ENCODE results near the gene KBTBD12.
"Not testable (repeated sequence)": the region's sequence is repeated elsewhere in the genome, so short reads cannot be mapped to it uniquely, and the experiment has no call there.

Gene KBTBD12

GRCh38 chr3:127889976-127890650 is 24.9 kb upstream of the KBTBD12 start:
- Histone ChIP-seq H3K9me3 (ENCODE audit: control insufficient read depth, low read length) (no peaks in the 10 kb centered on the region), H3K79me2 (no peaks in the 10 kb centered on the region), H3K4me3 (ENCODE audit: low read depth, low read length) (no peak overlapping the region), H2AFZ (no peak overlapping the region), H3K27me3 (ENCODE audit: control insufficient read depth, insufficient read depth, low read length) (no peaks in the 10 kb centered on the region), H3K27ac (no peak overlapping the region), H3K4me1 (no peaks in the 10 kb centered on the region), H3K36me3 (ENCODE audit: control insufficient read depth, insufficient read depth, low read length) (no peaks in the 10 kb centered on the region), H3K9ac (no peak overlapping the region), H3K4me2 (ENCODE audit: low read length) (no peak overlapping the region)
- no peak for TF ChIP-seq CTCF (IDR thresholded peaks at IDR 0.05)

- H3K36me3 ChIP-seq (ENCODE audit: control insufficient read depth, insufficient read depth, low read length); H3K79me2 ChIP-seq; H2AFZ ChIP-seq; H3K4me2 ChIP-seq (ENCODE audit: low read length); H3K4me3 ChIP-seq (ENCODE audit: low read depth, low read length); H3K9me3 ChIP-seq (ENCODE audit: control insufficient read depth, low read length); H3K27me3 ChIP-seq (ENCODE audit: control insufficient read depth, insufficient read depth, low read length); H3K27ac ChIP-seq; H3K9ac ChIP-seq; H3K4me1 ChIP-seq: not testable (repeated sequence)
Measured at GRCh38 chr3:127890651-127891290, 24.3 kb upstream of the KBTBD12 start.

DNA sequence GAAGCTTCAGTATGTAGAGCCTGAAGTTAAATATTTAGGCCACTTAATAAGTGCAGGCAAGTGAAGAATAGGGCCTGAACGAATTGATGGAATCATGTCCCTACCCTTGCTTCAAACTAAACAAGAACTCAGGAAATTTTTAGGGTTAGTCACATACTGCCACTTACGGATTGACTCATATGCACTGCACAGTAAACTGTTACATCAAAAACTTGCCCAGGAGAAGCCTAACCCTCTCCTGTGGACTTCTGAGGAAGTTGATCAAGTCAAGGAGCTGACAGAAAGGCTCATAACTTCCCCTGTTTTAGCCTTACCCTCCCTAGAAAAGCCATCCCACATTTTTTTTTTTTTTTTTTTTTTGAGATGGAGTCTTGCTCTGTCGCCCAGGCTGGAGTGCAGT is 20.6 kb upstream of the KBTBD12 start:
- H3K27ac ChIP-seq = no peak overlapping the region
- no peak overlapping the region for H3K4me2 ChIP-seq (ENCODE audit: low read length)
- H3K4me1 ChIP-seq = no peaks in the 10 kb centered on the region
- H3K4me3 ChIP-seq (ENCODE audit: low read depth, low read length) = no peak overlapping the region
- no peaks in the 10 kb centered on the region for H3K36me3 ChIP-seq (ENCODE audit: control insufficient read depth, insufficient read depth, low read length)
- H3K79me2 ChIP-seq = no peaks in the 10 kb centered on the region
- no peak overlapping the region for H2AFZ ChIP-seq
- no peaks in the 10 kb centered on the region for H3K27me3 ChIP-seq (ENCODE audit: control insufficient read depth, insufficient read depth, low read length)
- no peak overlapping the region for H3K9ac ChIP-seq
- no peak for TF ChIP-seq CTCF (IDR thresholded peaks at IDR 0.05)
- no peaks in the 10 kb centered on the region for H3K9me3 ChIP-seq (ENCODE audit: control insufficient read depth, low read length)

GRCh38 chr3:127899200-127899599 is 15.8 kb upstream of the KBTBD12 start:
- no peaks in the 10 kb centered on the region for H3K27me3 ChIP-seq (ENCODE audit: control insufficient read depth, insufficient read depth, low read length)

DNA sequence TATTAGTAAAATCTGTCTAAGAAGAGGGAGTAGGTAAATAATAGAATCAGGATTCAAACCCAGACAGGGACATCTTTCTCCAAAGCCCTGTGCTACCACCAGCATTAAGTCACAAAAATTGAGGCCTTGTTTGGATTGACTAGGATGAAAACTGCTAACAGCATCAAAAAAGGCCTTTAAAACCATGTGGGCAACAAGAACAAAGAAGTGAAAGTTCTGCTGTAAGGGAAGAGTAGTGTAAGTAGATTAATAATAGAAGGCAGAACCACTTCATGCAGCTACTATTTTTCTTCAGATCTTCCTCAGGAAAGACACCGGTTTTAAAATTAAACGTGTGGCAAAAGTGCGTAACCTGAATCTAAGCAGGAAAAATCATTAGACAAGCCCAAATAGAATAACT is 15.3 kb upstream of the KBTBD12 start:
- Histone ChIP-seq H3K9me3 (ENCODE audit: control insufficient read depth, low read length) (no peaks in the 10 kb centered on the region), H3K36me3 (ENCODE audit: control insufficient read depth, insufficient read depth, low read length) (no peaks in the 10 kb centered on the region), H3K4me1 (no peaks in the 10 kb centered on the region), H3K9ac (no peak overlapping the region), H3K79me2 (no peaks in the 10 kb centered on the region), H3K4me3 (ENCODE audit: low read depth, low read length) (no peak overlapping the region), H2AFZ (no peak overlapping the region), H3K27me3 (ENCODE audit: control insufficient read depth, insufficient read depth, low read length) (no peaks in the 10 kb centered on the region), H3K4me2 (ENCODE audit: low read length) (no peak overlapping the region), H3K27ac (no peak overlapping the region)
- no peak for TF ChIP-seq CTCF (IDR thresholded peaks at IDR 0.05)

More at GRCh38 chr3:127899200-127899599, 15.8 kb upstream of the KBTBD12 start:
- H3K9ac ChIP-seq = no peak overlapping the region
- H3K4me2 ChIP-seq (ENCODE audit: low read length) = no peak overlapping the region
- H2AFZ ChIP-seq = no peak overlapping the region
- H3K4me1 ChIP-seq = no peaks in the 10 kb centered on the region
- no peaks in the 10 kb centered on the region for H3K9me3 ChIP-seq (ENCODE audit: control insufficient read depth, low read length)
- no peak for TF ChIP-seq CTCF (IDR thresholded peaks at IDR 0.05)
- no peak overlapping the region for H3K27ac ChIP-seq
- H3K4me3 ChIP-seq (ENCODE audit: low read depth, low read length) = no peak overlapping the region
- no peaks in the 10 kb centered on the region for H3K36me3 ChIP-seq (ENCODE audit: control insufficient read depth, insufficient read depth, low read length)
- H3K79me2 ChIP-seq = no peaks in the 10 kb centered on the region

Measured in parathyroid adenoma (tissue), 2 donors.